HG03025 (cell line): ENCODE measurements around the gene LIPH.
"Not testable (repeated sequence)": the region's sequence is repeated elsewhere in the genome, so short reads cannot be mapped to it uniquely, and the experiment has no call there.

ENCODE experiments used
- ATAC-seq: cut with Tn5 transposase; IDR thresholded peaks from one replicate; pipeline ENCODE4 v1.9.1; 2021; ENCODE audit warnings: mild to moderate bottlenecking, moderate library complexity; ENCODE audit not compliant: unreplicated experiment, low FRiP score

Gene LIPH

GRCh38 chr3:185552358-185552877 lies at the start of gene LIPH:
Gene LIPH, minus strand, starts transcription at chr3:185552588. Its CDS starts 117 bp downstream, at chr3:185552471.
- ATAC-seq = no peak

- no peak for ATAC-seq
Observed at GRCh38 chr3:185595526-185595925, 43.1 kb upstream of the LIPH start.

- no peak for ATAC-seq
Observed at GRCh38 chr3:185594073-185594472, 41.7 kb upstream of the LIPH start.

GRCh38 chr3:185586686-185587039 lies 34.3 kb upstream of the LIPH start:
- no peak for ATAC-seq

- peak; percentile 97 for ATAC-seq
Observed at GRCh38 chr3:185585859-185586685, 33.7 kb upstream of the LIPH start, which contains the start of gene SENP2. Gene SENP2, plus strand, starts transcription at chr3:185586295. Its CDS starts 119 bp downstream, at chr3:185586414.

- no peak for ATAC-seq
Observed at GRCh38 chr3:185585518-185585858, 33.1 kb upstream of the LIPH start.

GRCh38 chr3:185584686-185585085 lies 32.3 kb upstream of the LIPH start:
- ATAC-seq = no peak

GRCh38 chr3:185583925-185584324 lies 31.5 kb upstream of the LIPH start:
- no peak for ATAC-seq

- ATAC-seq = no peak
Observed at GRCh38 chr3:185582871-185583270, 30.5 kb upstream of the LIPH start.

- no peak for ATAC-seq
Observed at GRCh38 chr3:185582236-185582635, 29.8 kb upstream of the LIPH start.

GRCh38 chr3:185575108-185575869 lies 22.9 kb upstream of the LIPH start:
- ATAC-seq = not testable (repeated sequence)

- ATAC-seq = no peak
Observed at GRCh38 chr3:185572183-185572582, 19.8 kb upstream of the LIPH start.

- ATAC-seq = no peak
Observed at GRCh38 chr3:185561958-185562357, 9.6 kb upstream of the LIPH start.

GRCh38 chr3:185561374-185561943 lies 9.1 kb upstream of the LIPH start:
- ATAC-seq = no peak

- ATAC-seq = no peak
Observed at GRCh38 chr3:185560676-185561075, 8.3 kb upstream of the LIPH start.

- ATAC-seq = no peak
Observed at GRCh38 chr3:185559706-185560090, 7.3 kb upstream of the LIPH start.

- ATAC-seq = no peak
Observed at GRCh38 chr3:185558395-185558794, 6.0 kb upstream of the LIPH start.

- ATAC-seq = not testable (repeated sequence)
Observed at GRCh38 chr3:185556640-185557039, 4.3 kb upstream of the LIPH start.

- ATAC-seq = no peak
Observed at GRCh38 chr3:185555860-185556347, 3.5 kb upstream of the LIPH start.

GRCh38 chr3:185555101-185555501 lies 2.7 kb upstream of the LIPH start:
- no peak for ATAC-seq

- ATAC-seq = no peak
Observed at GRCh38 chr3:185549651-185550111, 2.7 kb downstream of the LIPH start.
